GM10847 (cell line): ENCODE results near the gene CABP2.

ENCODE experiments used
- POLR2A ChIP-seq: IDR thresholded peaks from 2 replicates; pipeline ENCODE4 v1.6.1; 2011; ENCODE audit not compliant: insufficient read length; ENCODE audit errors: extremely low read depth

Gene CABP2

GRCh38 chr11:67542971-67543370 is 19.7 kb upstream of the CABP2 start:
- TF ChIP-seq POLR2A: no peak

- TF ChIP-seq POLR2A: no peak
Measured at GRCh38 chr11:67542169-67542568, 18.9 kb upstream of the CABP2 start.

- TF ChIP-seq POLR2A: no peak
Measured at GRCh38 chr11:67541198-67541597, 18.0 kb upstream of the CABP2 start.

GRCh38 chr11:67539550-67539949 is 16.3 kb upstream of the CABP2 start:
- TF ChIP-seq POLR2A: no peak

- TF ChIP-seq POLR2A: no peak
Measured at GRCh38 chr11:67538823-67539505, 15.7 kb upstream of the CABP2 start.

GRCh38 chr11:67538306-67538705 is 15.1 kb upstream of the CABP2 start:
- TF ChIP-seq POLR2A: no peak

- TF ChIP-seq POLR2A: no peak
Measured at GRCh38 chr11:67535561-67535960, 12.3 kb upstream of the CABP2 start.

- no peak for TF ChIP-seq POLR2A
Measured at GRCh38 chr11:67534070-67534679, 10.9 kb upstream of the CABP2 start.

GRCh38 chr11:67532889-67533288 is 9.6 kb upstream of the CABP2 start:
- no peak for TF ChIP-seq POLR2A

- no peak for TF ChIP-seq POLR2A
Measured at GRCh38 chr11:67530282-67530592, 7.0 kb upstream of the CABP2 start.

GRCh38 chr11:67528376-67528775 is 5.1 kb upstream of the CABP2 start:
- TF ChIP-seq POLR2A: no peak

GRCh38 chr11:67525275-67525976 is 2.2 kb upstream of the CABP2 start:
- no peak for TF ChIP-seq POLR2A

- no peak for TF ChIP-seq POLR2A
Measured at GRCh38 chr11:67524480-67524808, 1.2 kb upstream of the CABP2 start.

GRCh38 chr11:67523556-67524479 is 572 bp upstream of the CABP2 start:
- TF ChIP-seq POLR2A: no peak

GRCh38 chr11:67522338-67522737 is 908 bp downstream of the CABP2 start:
- no peak for TF ChIP-seq POLR2A

- TF ChIP-seq POLR2A: no peak
Measured at GRCh38 chr11:67521924-67522323, 1.3 kb downstream of the CABP2 start.
